ENCODE results near the gene ABCC3.

Gene ABCC3

DNA sequence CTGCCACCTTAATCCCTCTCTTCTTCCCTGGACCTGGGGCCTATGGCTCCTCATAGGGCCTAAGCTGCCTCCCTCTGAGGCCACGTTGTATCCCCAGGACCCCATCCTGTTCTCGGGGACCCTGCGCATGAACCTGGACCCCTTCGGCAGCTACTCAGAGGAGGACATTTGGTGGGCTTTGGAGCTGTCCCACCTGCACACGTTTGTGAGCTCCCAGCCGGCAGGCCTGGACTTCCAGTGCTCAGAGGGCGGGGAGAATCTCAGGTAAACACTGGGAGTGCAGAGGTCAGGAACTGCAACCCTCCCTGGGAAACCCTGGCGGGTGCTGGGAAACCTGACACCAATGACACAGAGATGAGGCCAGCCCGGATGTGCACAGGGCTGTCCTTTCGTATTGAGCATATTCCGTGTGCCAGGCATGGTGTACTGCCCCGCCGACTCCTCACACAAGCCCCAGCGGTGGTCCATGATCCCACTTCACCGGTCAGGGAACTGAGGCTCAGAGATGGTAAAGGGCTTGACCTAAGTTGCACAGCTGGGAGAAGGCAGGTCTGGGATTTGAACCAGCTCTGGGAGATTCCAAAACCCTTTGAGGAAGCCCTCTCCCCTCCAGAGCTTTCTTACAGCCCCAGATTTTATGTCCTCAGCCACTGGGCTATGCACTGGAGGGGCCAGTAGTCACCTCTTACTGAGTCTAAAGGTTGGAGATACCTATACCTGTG lies 50.1 kb downstream of the ABCC3 start:
- no peak for DNase-seq (ENCODE audit: low spot score)

DNA sequence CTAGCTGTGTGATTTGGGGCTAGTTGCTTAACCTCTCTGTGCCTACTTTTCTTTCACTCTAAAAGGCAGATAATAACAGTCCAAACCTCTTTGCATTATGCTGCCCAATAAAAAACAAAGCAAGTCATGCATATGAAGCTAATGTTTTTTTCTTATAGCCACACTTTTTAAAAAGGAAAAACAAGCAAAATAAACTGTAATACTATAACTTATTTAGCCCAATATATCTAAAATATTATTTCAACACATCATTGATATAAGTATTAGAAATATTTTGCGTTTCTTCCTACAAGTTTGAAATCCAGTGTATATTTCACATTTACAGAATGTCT lies 50.6 kb downstream of the ABCC3 start:
- no peak for DNase-seq (ENCODE audit: low spot score)

DNA sequence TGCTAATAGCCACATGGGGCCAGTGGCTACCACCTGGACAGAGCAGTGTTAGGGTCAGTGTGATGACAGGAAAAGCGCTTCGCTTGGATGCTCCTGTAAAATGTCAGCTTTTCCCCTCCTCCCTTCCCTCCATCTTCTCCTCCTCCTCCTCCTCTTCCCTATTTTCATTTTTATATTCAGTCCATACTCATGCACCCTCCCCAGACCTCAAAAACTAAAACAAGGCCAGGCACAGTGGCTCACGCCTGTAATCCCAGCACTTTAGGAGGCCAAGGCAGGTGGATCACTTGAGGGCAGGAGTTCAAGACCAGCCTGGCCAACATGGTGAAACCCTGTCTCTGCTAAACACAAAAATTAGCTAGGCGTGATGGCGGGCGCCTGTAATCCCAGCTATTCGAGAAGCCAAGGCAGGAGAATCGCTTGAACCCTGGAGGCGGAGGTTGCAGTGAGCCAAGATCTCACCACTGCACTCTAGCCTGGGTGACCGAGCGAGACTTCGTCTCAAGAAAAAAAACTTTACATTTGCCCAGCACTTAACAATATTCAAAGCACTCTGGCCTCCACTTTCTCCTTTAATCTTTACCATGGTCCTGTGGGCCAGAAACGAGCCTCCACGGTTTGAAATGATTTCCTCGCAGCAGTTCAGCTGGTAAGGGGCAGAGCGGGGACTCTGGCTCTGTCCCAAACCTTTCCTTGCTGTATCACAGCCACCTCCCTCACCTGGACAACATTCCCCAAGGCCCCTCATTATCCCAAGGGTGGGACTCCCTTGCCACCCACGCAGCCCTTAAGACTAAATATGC lies 51.2 kb downstream of the ABCC3 start:
- no peak for DNase-seq (ENCODE audit: low spot score)

DNA sequence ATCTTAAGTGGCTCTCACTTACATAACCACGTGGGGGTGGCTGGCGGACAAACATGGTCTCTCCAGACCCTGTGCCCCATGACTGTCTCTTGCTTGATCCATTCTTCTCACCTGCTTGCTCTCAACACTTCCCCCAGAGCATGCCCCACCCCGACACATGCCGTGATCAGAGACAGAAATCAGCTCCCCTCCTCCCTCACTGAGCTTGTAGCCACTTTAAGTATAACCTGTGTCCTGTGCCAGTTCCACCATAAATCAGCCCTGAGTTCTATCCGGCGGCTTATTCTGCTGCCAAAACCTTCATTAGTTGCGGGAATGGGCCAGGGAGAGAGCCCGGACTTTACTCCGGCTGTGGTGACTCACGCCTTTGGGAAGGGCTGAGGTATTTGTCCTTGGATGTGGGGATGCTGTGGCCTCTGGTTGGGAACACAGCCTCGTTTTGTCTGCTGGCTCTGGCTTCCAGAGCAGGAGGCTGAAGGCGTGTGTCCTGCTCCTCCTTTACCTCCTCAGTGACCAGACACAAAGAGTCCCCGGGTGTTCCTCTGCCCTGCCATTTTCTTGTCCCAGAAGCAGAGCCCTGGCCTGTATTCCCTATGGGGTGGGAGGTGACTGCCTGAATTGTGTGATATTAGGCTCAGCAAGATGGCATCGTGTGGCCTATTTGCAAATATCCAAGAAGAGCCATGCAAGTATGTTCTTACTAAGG lies 52.0 kb downstream of the ABCC3 start:
- DNase-seq (ENCODE audit: low spot score): no peak

DNA sequence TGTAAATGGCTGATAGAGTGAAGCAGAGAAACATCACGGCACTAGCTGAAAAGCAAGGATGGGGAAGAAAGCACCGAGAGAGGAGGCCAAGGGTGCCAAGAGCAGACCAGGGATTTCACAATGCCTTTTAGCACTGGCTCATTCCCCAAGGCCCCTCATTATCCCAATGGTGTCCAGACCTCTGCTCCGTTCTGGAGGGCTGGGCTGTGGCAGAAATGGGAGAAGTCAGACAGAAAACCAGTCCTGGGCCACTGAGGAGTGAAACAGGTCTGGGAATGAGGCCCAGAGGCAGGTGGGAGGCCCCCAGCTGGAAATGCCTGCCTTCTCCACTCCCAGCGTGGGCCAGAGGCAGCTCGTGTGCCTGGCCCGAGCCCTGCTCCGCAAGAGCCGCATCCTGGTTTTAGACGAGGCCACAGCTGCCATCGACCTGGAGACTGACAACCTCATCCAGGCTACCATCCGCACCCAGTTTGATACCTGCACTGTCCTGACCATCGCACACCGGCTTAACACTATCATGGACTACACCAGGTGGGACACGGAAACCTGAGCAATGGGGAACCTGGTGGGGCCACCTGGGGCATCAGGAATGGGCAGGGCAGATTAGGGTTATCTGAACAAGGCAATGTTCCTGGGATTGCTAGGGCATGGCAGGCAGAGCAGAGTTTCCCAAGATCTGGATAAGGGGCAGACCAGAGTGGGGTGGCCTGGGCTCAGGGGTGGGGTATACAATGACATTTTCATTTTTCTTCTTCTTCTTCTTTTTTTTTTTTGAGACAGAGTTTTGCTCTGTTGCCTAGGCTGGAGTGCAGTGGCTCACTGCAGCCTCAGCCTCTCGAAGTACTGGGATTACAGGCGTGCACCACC lies 52.8 kb downstream of the ABCC3 start:
- no peak for DNase-seq (ENCODE audit: low spot score)

DNA sequence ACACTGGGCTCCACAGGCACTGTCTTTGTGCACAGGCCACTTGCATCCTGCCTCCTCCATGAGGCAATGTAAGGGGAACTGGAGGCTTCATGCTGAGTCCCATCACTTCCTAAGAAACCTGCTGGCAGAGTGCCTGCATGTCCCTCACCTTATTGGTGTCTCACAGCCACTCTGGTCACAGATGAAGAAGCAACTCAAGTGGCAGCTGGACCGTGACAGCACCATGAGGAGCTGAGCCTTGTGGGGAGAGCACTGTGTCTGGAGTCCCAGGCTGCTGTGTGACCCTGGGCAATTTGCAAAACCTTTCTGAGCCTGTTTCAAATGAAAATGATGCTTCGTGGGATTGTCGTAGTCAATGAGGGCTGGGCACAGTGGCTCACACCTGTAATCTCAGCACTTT lies 53.6 kb downstream of the ABCC3 start:
- no peak for DNase-seq (ENCODE audit: low spot score)

DNA sequence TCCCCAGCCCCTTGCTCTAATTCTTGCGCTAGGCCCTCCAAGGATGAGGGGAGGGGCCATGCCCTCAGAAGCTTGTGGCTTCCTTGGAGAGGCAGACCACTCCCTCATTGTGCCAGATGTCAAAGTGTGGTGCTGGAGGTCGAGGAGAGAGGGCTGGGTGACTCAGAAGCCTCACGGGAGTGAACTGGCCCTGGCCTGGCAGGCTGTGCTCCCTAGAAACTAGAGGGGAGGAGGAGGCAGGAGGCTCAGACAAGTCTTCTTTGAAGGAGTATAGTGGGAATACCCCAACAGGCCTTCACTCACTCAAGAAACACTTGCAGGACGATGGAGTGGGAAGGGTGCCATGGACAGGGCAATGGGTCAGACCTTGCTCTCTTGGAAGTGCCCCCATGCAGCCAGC lies 54.6 kb downstream of the ABCC3 start:
- DNase-seq (ENCODE audit: low spot score): no peak

DNA sequence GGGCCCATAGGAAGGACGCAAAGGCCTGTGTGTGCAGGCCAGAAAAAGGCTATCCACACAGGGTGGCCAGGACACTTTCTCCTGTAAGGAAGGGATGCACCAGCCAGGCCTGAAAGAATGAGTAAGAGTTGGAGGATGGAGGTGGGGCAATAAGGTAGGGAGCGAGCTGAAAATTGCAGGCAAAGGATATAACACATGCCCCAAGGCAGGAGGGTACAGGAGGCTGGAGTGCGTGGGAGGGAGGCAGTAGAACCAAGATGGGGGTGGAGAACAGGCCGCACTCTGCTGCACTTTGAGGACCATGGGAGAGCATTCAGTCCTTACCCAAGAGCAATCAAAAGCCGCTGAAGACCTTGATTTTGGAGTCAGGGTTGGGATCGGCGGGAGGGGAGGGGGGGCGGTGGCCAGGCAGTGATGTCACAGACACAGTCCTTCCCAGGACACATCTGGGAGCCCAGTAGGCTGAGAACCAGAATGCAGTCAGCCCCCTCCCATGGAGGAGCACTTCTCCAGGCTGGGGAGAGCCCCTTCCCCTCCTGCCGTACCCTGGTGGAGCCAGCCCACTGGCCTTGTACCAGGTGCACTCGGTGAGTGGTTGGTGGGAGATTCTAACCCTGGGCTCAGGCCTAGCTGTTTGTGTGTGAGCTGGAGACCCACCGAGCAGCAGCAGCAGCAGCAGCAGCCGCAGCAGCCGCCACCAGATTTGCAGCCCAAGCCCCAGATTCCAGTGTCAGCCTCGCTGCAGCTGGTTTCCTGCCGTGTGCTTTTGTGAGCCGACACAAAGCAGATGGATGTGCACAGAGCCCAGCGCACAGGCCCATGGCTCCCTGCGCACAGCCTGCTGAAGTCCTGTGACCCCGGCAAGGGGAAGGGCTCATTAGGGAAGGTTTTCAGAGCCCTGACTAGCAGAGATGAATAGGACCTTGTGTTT lies 55.5 kb downstream of the ABCC3 start:
- peak; percentile 76 for DNase-seq (ENCODE audit: low spot score)

DNA sequence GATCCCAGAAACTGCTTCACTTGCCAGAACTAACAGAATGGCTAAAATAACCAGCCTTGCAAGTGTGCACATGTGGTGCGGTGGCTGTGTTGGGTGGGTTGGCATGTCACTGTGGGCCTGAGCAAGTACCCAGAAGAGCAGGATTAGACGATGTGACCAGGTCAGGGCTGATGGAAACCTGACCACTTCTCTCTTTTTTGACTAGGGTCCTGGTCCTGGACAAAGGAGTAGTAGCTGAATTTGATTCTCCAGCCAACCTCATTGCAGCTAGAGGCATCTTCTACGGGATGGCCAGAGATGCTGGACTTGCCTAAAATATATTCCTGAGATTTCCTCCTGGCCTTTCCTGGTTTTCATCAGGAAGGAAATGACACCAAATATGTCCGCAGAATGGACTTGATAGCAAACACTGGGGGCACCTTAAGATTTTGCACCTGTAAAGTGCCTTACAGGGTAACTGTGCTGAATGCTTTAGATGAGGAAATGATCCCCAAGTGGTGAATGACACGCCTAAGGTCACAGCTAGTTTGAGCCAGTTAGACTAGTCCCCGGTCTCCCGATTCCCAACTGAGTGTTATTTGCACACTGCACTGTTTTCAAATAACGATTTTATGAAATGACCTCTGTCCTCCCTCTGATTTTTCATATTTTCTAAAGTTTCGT lies 56.3 kb downstream of the ABCC3 start:
- no peak for DNase-seq (ENCODE audit: low spot score)

DNA sequence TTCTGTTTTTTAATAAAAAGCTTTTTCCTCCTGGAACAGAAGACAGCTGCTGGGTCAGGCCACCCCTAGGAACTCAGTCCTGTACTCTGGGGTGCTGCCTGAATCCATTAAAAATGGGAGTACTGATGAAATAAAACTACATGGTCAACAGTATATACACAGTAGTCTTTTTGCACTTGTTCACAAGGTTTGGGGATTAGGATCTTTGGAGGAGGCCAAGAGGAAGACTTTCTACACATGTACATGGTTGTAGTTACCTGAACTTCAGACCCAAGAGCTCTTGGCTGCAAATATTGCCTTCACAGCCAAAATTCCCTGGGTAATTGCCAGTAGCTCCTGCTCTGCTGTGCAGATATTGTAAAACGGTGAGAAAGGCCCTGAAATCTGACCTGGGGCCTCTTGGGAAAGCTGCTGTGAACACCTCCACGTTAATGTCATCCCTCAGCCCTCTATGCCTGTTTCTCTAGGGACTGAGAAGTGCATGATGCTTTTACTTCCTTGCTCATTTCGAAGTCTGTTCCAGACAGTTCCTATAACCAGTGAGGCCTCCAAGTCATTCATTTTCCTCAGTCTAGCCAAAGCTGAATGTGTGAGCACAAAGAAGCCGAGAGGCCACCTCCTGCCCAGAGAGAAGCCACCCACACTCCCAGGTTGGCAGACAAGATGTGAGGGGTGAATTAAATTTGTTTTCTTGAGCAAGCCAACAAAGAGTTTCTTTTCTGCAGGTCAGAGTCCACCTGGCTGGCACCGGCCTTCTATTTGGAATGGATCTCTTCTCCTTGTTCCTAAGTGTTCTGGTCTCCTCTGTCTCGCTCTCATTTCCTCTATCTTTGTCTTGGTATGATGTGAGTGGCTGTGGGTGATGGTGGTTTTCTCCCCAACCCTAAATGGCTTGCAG lies 57.1 kb downstream of the ABCC3 start:
- no peak for DNase-seq (ENCODE audit: low spot score)

DNA sequence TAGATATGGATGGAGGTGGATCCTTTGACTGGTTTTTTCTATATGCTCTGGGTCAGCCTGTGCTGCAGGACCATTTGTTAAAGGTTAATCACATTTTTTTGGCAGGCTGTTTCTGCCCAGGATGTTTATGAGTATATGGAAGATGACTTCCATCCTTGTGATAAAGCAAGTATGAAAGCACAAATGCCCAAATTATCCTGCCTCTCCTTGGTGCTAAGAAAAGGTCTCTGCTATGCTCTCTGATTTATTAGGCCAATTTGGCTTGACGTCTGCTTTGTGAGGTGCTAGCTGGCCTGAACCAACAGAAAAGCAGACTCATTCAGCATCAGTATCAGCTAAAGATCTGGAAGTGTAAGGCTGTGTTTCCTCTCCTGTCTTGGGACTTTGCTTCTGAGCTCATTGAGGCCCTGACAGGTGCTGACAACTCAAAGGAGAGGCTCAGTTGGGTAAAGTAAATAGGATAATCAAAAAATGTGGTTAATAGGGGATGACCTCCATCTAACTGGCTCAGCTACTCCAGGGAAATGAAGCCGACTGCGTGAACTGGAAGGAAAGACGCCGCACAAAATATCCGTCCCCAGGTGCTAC lies 57.9 kb downstream of the ABCC3 start:
- no peak for DNase-seq (ENCODE audit: low spot score)

DNA sequence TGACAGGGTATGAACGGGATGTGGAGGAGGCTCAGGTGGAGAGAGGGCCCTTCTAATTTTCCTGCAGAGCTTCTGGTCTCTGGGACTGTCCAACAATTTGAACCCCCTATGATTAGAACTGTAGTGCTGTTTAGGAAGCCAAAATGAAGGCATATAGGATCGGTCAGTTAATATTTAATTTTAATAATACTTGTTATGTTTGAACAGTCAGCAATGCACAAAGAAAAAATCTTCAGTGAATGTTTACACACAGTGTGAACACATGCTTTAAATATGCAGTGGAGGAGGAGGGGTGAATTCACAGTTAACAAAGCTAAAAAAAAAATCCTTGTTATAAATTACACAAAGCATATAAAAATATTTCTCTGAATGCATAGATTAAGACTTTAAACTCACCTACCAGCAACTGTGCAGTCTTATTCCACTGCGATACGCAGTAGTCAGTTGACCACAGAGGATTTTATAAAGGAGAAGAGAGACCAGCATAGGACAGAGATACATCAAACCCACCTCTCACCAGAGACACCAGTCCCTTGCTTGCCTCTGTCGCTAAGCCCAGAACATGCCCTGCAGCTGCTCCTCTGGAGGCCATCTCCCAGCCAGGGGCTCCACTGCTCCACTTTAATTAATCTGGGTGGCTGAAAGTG lies 58.5 kb downstream of the ABCC3 start:
- DNase-seq (ENCODE audit: low spot score): no peak

DNA sequence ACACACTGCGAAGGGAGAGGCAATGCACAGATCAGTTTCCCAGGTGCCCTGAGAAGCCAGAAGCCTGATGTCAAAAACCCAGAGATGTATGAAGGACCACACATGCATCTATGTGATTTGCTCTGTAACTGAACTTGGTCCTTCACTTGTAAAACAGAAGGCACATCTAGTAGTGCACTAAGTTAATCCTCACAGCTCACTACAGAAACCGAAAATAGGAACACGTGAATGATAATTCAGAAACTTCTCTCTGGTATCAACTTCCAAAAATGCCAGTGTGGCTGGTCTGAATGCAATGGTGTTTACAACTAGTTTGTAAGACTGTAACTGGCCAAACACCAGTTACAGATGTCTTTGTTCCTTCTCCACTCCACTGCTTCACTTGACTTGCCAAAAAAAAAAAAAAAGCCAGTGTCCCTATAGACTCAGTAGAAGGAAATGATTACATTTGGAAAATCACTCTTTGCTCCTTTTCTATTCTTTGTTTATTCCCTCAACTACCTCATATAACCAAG lies 61.7 kb downstream of the ABCC3 start:
- no peak for DNase-seq (ENCODE audit: low spot score)

DNA sequence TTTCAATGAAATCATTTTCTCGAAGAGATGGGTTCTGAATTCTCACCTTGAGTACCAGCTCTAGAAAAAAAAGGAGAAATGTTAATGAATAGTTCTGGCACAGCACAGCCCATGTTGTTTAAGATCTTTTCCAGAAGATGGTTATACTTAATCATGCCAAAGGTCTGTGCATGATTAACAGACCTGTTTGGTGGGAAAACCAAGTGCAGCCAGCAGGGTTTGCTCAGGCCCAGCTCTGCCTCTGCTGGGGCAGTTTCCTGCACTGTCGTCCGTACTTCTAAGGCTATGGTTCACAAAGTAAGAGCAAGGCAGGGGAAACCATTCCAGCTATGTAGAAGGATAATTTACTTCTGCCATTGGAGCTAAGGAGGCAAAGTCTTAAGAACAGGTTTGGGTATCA lies 62.4 kb downstream of the ABCC3 start:
- no peak for DNase-seq (ENCODE audit: low spot score)

DNA sequence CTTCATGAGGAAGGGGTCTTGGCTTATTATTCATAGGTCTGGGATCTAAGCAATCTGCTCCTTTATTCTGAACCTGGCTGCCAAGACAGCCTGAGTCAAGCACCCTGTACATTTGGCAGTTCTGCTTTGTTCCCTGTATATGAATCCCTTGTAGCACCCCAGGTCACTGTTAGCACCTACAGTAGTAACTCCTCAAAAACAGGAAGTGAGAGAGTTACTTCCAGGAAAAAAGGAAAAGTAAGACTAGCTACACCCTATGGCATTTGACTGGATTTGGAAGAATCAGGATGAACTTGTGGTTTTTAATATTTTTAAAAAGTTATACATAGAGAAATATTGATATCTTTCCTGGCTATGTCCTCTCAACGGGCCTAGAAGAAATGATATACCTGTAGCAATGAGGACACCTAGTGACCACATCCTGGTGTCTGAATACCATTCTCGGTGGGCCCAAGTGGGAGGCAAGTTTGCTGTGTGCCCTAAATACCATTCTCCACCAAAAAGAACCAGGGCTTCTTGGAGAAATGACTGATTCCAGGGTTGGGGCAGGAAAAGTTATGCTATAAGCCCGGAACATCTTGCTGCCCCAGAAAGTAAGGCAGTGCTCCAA lies 63.1 kb downstream of the ABCC3 start:
- DNase-seq (ENCODE audit: low spot score): no peak

DNA sequence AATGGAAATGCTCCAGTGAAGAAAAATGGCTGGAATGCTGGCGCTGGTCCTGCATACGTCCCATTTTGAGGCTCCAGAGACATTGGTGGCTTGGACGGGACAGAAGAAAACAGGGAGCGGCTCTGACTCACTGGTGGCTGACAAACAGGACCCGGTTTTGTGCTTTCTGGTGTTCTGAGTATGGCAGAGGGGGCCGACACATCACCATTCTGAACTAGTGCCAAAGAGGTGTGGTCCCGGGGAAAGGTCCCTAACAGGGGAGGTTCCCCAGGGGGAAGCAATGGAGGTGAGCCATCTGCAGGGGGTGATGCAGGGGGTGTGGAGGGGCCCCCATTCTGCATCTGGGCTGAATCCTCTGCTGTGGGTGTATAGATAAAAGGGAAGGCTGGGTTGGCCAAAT lies 64.7 kb downstream of the ABCC3 start:
- DNase-seq (ENCODE audit: low spot score): no peak

DNA sequence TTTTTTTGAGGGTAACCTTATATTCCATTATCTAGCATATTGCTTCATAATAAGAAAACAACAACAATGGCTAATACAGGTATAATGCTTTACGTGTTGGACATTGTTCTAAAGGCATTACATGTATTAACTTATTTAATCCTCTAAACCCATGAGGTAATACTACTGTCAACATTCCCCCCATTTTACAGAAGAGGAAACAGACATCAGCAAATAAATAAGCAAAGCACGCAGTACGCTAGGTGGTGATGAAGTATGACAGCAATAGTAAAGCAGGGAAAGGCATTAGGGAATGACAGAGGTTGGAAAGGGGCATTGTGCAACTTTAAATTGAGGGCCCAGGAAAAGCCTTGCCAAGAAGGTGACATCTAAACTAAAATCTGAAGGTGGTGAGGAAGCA lies 68.5 kb downstream of the ABCC3 start:
- DNase-seq (ENCODE audit: low spot score): no peak

All from globus pallidus (tissue), 1 donor.